NCI-H446 (cell line): Measurements from ENCODE around the gene MEX3A.

Experiments
- DNase-seq, 2 experiments: peaks; one replicate each; lab custom pipeline; 2025; lab: John Stamatoyannopoulos, UW

The MEX3A gene

GRCh38 chr1:156102633-156103511, 20.6 kb upstream of the MEX3A start:
- DNase-seq: no peak

- DNase-seq: no peak
Measured at GRCh38 chr1:156101880-156102279, 19.6 kb upstream of the MEX3A start.

GRCh38 chr1:156100205-156100995, 18.1 kb upstream of the MEX3A start:
- DNase-seq: peak in 1 of 2 experiments; percentile 48

GRCh38 chr1:156099282-156099681, 17.0 kb upstream of the MEX3A start:
- no peak for DNase-seq

- DNase-seq: no peak
Measured at GRCh38 chr1:156098784-156099183, 16.5 kb upstream of the MEX3A start.

- DNase-seq: no peak
Measured at GRCh38 chr1:156097499-156098178, 15.4 kb upstream of the MEX3A start.

- peak; percentile 54 to 81 for DNase-seq
Measured at GRCh38 chr1:156096640-156097391, 14.6 kb upstream of the MEX3A start.

GRCh38 chr1:156095906-156096508, 13.7 kb upstream of the MEX3A start:
- DNase-seq: no peak

- no peak for DNase-seq
Measured at GRCh38 chr1:156091610-156092009, 9.3 kb upstream of the MEX3A start.

- DNase-seq: peak; percentile 66 to 87
Measured at GRCh38 chr1:156090840-156091188, 8.5 kb upstream of the MEX3A start.

- DNase-seq: no peak
Measured at GRCh38 chr1:156090138-156090839, 8.0 kb upstream of the MEX3A start.

- no peak for DNase-seq
Measured at GRCh38 chr1:156089704-156090103, 7.4 kb upstream of the MEX3A start.

- no peak for DNase-seq
Measured at GRCh38 chr1:156086256-156086662, 4.0 kb upstream of the MEX3A start.

GRCh38 chr1:156083800-156084790, 1.8 kb upstream of the MEX3A start:
- DNase-seq: no peak

GRCh38 chr1:156081917-156082308, 352 bp downstream of the MEX3A start:
- no peak for DNase-seq

GRCh38 chr1:156081180-156081916, 917 bp downstream of the MEX3A start:
- DNase-seq: no peak

GRCh38 chr1:156080863-156081179, 1.4 kb downstream of the MEX3A start:
- no peak for DNase-seq

GRCh38 chr1:156080241-156080862, 1.9 kb downstream of the MEX3A start:
- DNase-seq: no peak

- DNase-seq: no peak
Measured at GRCh38 chr1:156079762-156080161, 2.5 kb downstream of the MEX3A start.
